BJ (cell line): ENCODE data around the gene DNAJC3. TPM values are rescaled to one million over a fixed set of nuclear protein-coding genes. Genes with fewer than 3 reads are reported as not detected.

Experiments
- CTCF ChIA-PET: fragments of 350-600 bp; formaldehyde crosslinking; extraction: SDS; loops from one replicate; lab custom pipeline; 2021; ENCODE audit warnings: antibody characterized with exemption, inconsistent platforms; lab: Yijun Ruan, JAX
- POLR2A ChIA-PET: fragments of 300-600 bp; sonication (Branson Sonifier 250); formaldehyde crosslinking; extraction: SDS; loops from one replicate; lab custom pipeline; 2021; ENCODE audit warnings: antibody characterized with exemption; lab: Charles Lee
- DNase-seq: peaks from one replicate; pipeline ENCODE4 v3.0.0-alpha.2; 2011; ENCODE audit warnings: low read depth
- H3K27me3 ChIP-seq: 2 replicates; pipeline ENCODE4 v1.6.0; 2011; ENCODE audit warnings: low read length; ENCODE audit not compliant: control insufficient read depth, insufficient read depth
- H3K36me3 ChIP-seq: 2 replicates; pipeline ENCODE4 v1.5.1; 2011; ENCODE audit warnings: low read length; ENCODE audit not compliant: control insufficient read depth, insufficient read depth
- H3K4me3 ChIP-seq: 2 replicates; pipeline ENCODE4 v1.5.1; 2011; ENCODE audit warnings: low read depth, mild to moderate bottlenecking, control low read depth, low read length
- CTCF ChIP-seq: IDR thresholded peaks from 2 replicates; pipeline ENCODE4 v1.5.1; 2011; ENCODE audit warnings: low read depth, mild to moderate bottlenecking, control low read depth, inconsistent platforms, low read length, moderate library complexity; ENCODE audit not compliant: insufficient read depth
- polyA plus RNA-seq: library from polyadenylated mRNA; depleted of rRNA; stranded (reverse); fragments of >200 nt; gene quantifications from 2 replicates; pipeline ENCODE4 v1.2.3, GENCODE V29; 2011; rRNA removed
- small RNA-seq: library from RNA; depleted of rRNA; stranded (forward); fragments of <200 nt; gene quantifications from one replicate; pipeline ENCODE3, GENCODE V24; 2012; ENCODE audit warnings: low replicate concordance, low read depth; ENCODE audit not compliant: insufficient read length

The DNAJC3 gene
- polyA plus RNA-seq, 1 experiment = 10.6 TPM

- no peaks in the 10 kb centered on the region for H3K27me3 ChIP-seq
- no peak overlapping the region for H3K4me3 ChIP-seq
- DNase-seq = no peak
- H3K36me3 ChIP-seq = no peaks in the 10 kb centered on the region
- ChIA-PET CTCF (interaction anchor here (0.9 to 5.0 kb wide), 30 partner anchors 9 to 347 kb away, joined by 3 to 103 read pairs (median 6); partner anchors contain the start of gene DZIP1), POLR2A (no interaction called here)
- TF ChIP-seq CTCF = no peak
Measured at GRCh38 chr13:95833126-95833525, 156.2 kb downstream of the DNAJC3 start.

- TF ChIP-seq CTCF = no peak
- Histone ChIP-seq H3K27me3 (no peaks in the 10 kb centered on the region), H3K36me3 (no peaks in the 10 kb centered on the region), H3K4me3 (no peak overlapping the region)
- ChIA-PET POLR2A (interaction anchor here (1.0 kb wide), 1 partner anchor 157 kb away, joined by 4 read pairs; the partner anchor contains the start of gene DNAJC3), CTCF (interaction anchor here (0.6 to 5.0 kb wide), 54 partner anchors 10 to 348 kb away, joined by 3 to 103 read pairs (median 4); partner anchors contain the start of genes DNAJC3 and DZIP1)
- no peak for DNase-seq
Measured at GRCh38 chr13:95833719-95834118, 156.8 kb downstream of the DNAJC3 start.

- ChIA-PET CTCF (interaction anchor here (0.6 to 5.0 kb wide), 57 partner anchors 9 to 348 kb away, joined by 3 to 103 read pairs (median 4); partner anchors contain the start of genes DNAJC3 and DZIP1), POLR2A (interaction anchor here (1.0 kb wide), 1 partner anchor 158 kb away, joined by 4 read pairs; the partner anchor contains the start of gene DNAJC3)
- H3K4me3 ChIP-seq = no peak overlapping the region
- no peaks in the 10 kb centered on the region for H3K27me3 ChIP-seq
- peak; percentile 4 for DNase-seq
- H3K36me3 ChIP-seq = no peaks in the 10 kb centered on the region
- peak; percentile 88 for TF ChIP-seq CTCF
Measured at GRCh38 chr13:95834134-95834765, 157.3 kb downstream of the DNAJC3 start.

GRCh38 chr13:95841894-95842293, 165.0 kb downstream of the DNAJC3 start:
- Histone ChIP-seq H3K27me3 (no peaks in the 10 kb centered on the region), H3K4me3 (no peak overlapping the region), H3K36me3 (no peaks in the 10 kb centered on the region)
- POLR2A ChIA-PET = no interaction called here
- no peak for TF ChIP-seq CTCF
- DNase-seq = no peak
- CTCF ChIA-PET = no interaction called here

- no peak overlapping the region for H3K4me3 ChIP-seq
- no peak for TF ChIP-seq CTCF
- ChIA-PET CTCF (interaction anchor here (0.8 to 2.6 kb wide), 2 partner anchors 9 to 219 kb away, joined by 3 to 11 read pairs; no protein-coding TSS in a partner anchor), POLR2A (no interaction called here)
- H3K36me3 ChIP-seq = no peaks in the 10 kb centered on the region
- no peak for DNase-seq
- no peaks in the 10 kb centered on the region for H3K27me3 ChIP-seq
Measured at GRCh38 chr13:95842898-95843297, 166.0 kb downstream of the DNAJC3 start.

Small RNA genes lying within 50 kb of the gene (small RNA-seq; reads per million reads assigned to genes)
- not detected for gene HMGN1P24

Other genes starting within 250 kb of the DNAJC3 start
- gene CLDN10, start 124.4 kb upstream of the DNAJC3 start, polyA plus RNA-seq = not detected in 2 replicates
- gene DZIP1, start 32.4 kb upstream of the DNAJC3 start, polyA plus RNA-seq = 11.4 and 15.7 TPM in 2 replicates